ENCODE results near the gene GIGYF2.

GIGYF2 gene

GRCh38 chr2:232884001-232884421 lies 186.9 kb downstream of the GIGYF2 start:
- DNase-seq = no peak

GRCh38 chr2:232884549-232885263 lies 187.6 kb downstream of the GIGYF2 start:
- no peak for DNase-seq

GRCh38 chr2:232885264-232885961 lies 188.3 kb downstream of the GIGYF2 start:
- no peak for DNase-seq

- DNase-seq = no peak
Measured at GRCh38 chr2:232886176-232886575, 189.0 kb downstream of the GIGYF2 start.

GRCh38 chr2:232886632-232887031 lies 189.5 kb downstream of the GIGYF2 start:
- no peak for DNase-seq

GRCh38 chr2:232887171-232887850 lies 190.2 kb downstream of the GIGYF2 start:
- DNase-seq = no peak

- DNase-seq = no peak
Measured at GRCh38 chr2:232888099-232888836, 191.1 kb downstream of the GIGYF2 start.

- DNase-seq = no peak
Measured at GRCh38 chr2:232888839-232889529, 191.9 kb downstream of the GIGYF2 start.

- no peak for DNase-seq
Measured at GRCh38 chr2:232889876-232890401, 192.8 kb downstream of the GIGYF2 start.

- DNase-seq = no peak
Measured at GRCh38 chr2:232890536-232890895, 193.4 kb downstream of the GIGYF2 start.

- DNase-seq = no peak
Measured at GRCh38 chr2:232890896-232891601, 193.9 kb downstream of the GIGYF2 start.

GRCh38 chr2:232891621-232892071 lies 194.5 kb downstream of the GIGYF2 start:
- no peak for DNase-seq

- DNase-seq = no peak
Measured at GRCh38 chr2:232892221-232892620, 195.1 kb downstream of the GIGYF2 start.

GRCh38 chr2:232892843-232893242 lies 195.7 kb downstream of the GIGYF2 start:
- no peak for DNase-seq

GRCh38 chr2:232893834-232894233 lies 196.7 kb downstream of the GIGYF2 start:
- no peak for DNase-seq

GRCh38 chr2:232894251-232894650 lies 197.1 kb downstream of the GIGYF2 start:
- no peak for DNase-seq

GRCh38 chr2:232894746-232895145 lies 197.6 kb downstream of the GIGYF2 start:
- no peak for DNase-seq

GRCh38 chr2:232896111-232896510 lies 199.0 kb downstream of the GIGYF2 start:
- DNase-seq = no peak

GRCh38 chr2:232896720-232897597 lies 199.8 kb downstream of the GIGYF2 start:
- DNase-seq = no peak

GRCh38 chr2:232897598-232898408 lies 200.7 kb downstream of the GIGYF2 start:
- DNase-seq = no peak

Data from femur (tissue), 1 donor.